Activated B cell treated with CpG ODN at 0.5 μM for 24 hours (primary cell): ENCODE measurements around the gene GNB3. TPM values are rescaled to one million over a fixed set of nuclear protein-coding genes. Genes with fewer than 3 reads are reported as not detected.

Source experiments
- ATAC-seq: fragments of 200-7000 bp; cut with Tn5 transposase; one replicate; pipeline ENCODE4 v1.10.0; 2021; ENCODE audit warnings: low read depth, mild to moderate bottlenecking, moderate library complexity
- CTCF ChIA-PET: fragments of 350-600 bp; sonication (Branson Sonifier 250); formaldehyde crosslinking; loops from one replicate; lab custom pipeline; 2021; ENCODE audit warnings: antibody characterized with exemption; lab: Charles Lee
- POLR2A ChIA-PET: fragments of 350-600 bp; sonication (Branson Sonifier 250); formaldehyde crosslinking; loops from one replicate; lab custom pipeline; 2021; ENCODE audit warnings: antibody characterized with exemption; lab: Charles Lee
- DNase-seq: peaks from one replicate; pipeline ENCODE4 v3.0.0; 2022
- H3K27ac Mint-ChIP-seq: one replicate; pipeline ENCODE4 v1.8.0; 2020; ENCODE audit warnings: mixed read lengths
- H3K27me3 Mint-ChIP-seq: one replicate; pipeline ENCODE4 v1.8.0; 2021; ENCODE audit warnings: mixed read lengths
- H3K36me3 Mint-ChIP-seq: one replicate; pipeline ENCODE4 v1.8.0; 2021; ENCODE audit warnings: low read depth, mixed read lengths
- H3K4me1 Mint-ChIP-seq: one replicate; pipeline ENCODE4 v1.8.0; 2021; ENCODE audit warnings: mixed read lengths
- H3K4me3 Mint-ChIP-seq: one replicate; pipeline ENCODE4 v1.8.0; 2020; ENCODE audit warnings: mild to moderate bottlenecking, mixed read lengths
- H3K9me3 Mint-ChIP-seq: one replicate; pipeline ENCODE4 v1.8.0; 2020; ENCODE audit warnings: mixed read lengths
- intact Hi-C: fragments of 100-400 bp; cut with micrococcal nuclease; formaldehyde crosslinking; loops from one replicate; pipeline ENCODE4 v1.15.1; 2024
- total RNA-seq: library from RNA; stranded (reverse); gene quantifications from 2 replicates; pipeline ENCODE4 v1.2.3, GENCODE V29; 2022
- TF ChIP-seq, protein P1 (sequence below): fragments of 200-600 bp; IDR thresholded peaks from one replicate; pipeline ENCODE4 v1.8.0; 2022; ENCODE audit warnings: antibody characterized with exemption, mild to moderate bottlenecking

Gene GNB3
- total RNA-seq, 1 donor from 2014 or later: 0.60 TPM

DNA sequence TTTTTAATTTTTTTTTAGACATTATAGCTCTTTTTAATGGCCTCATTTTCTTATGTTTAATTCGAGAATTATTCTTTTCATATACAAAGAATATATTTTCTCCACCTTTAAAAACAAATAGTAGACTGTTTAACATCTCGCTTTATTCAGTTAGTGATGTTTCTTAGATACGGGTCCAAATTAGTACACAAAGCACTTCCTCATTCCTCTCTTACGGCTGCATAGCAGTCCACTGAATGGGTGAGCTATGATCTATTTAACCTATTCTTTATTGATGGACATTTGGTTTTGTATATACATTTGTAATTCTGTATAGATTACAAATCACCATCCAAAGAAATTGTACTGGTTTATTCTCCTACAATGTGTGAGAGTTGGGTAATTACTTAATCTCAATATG, 27.4 kb upstream of the GNB3 start:
- intact Hi-C loops: no loop called here
- ATAC-seq (no peak), DNase-seq (no peak)
- TF ChIP-seq, protein P1, sequence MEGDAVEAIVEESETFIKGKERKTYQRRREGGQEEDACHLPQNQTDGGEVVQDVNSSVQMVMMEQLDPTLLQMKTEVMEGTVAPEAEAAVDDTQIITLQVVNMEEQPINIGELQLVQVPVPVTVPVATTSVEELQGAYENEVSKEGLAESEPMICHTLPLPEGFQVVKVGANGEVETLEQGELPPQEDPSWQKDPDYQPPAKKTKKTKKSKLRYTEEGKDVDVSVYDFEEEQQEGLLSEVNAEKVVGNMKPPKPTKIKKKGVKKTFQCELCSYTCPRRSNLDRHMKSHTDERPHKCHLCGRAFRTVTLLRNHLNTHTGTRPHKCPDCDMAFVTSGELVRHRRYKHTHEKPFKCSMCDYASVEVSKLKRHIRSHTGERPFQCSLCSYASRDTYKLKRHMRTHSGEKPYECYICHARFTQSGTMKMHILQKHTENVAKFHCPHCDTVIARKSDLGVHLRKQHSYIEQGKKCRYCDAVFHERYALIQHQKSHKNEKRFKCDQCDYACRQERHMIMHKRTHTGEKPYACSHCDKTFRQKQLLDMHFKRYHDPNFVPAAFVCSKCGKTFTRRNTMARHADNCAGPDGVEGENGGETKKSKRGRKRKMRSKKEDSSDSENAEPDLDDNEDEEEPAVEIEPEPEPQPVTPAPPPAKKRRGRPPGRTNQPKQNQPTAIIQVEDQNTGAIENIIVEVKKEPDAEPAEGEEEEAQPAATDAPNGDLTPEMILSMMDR: no peak
- Mint-ChIP-seq H3K4me3 (no peak overlapping the region), H3K9me3 (no peaks in the 10 kb centered on the region), H3K27me3 (no peaks in the 10 kb centered on the region), H3K27ac (no peak overlapping the region), H3K4me1 (peaks cover 12% of the 10 kb centered on the region), H3K36me3 (no peaks in the 10 kb centered on the region)
- POLR2A ChIA-PET: interaction anchor here (0.6 to 0.7 kb wide), 3 partner anchors 13 to 214 kb away, joined by 4 to 11 read pairs (median 5); no protein-coding TSS in a partner anchor
- CTCF ChIA-PET: no interaction called here

- POLR2A ChIA-PET: no interaction called here
- TF ChIP-seq, protein P1: no peak
- H3K4me1 Mint-ChIP-seq: peaks cover 19% of the 10 kb centered on the region
- no peak for ATAC-seq
- DNase-seq: no peak
- H3K27me3 Mint-ChIP-seq: peaks cover 12% of the 10 kb centered on the region
- intact Hi-C loops: no loop called here
- no peaks in the 10 kb centered on the region for H3K9me3 Mint-ChIP-seq
- no peak overlapping the region for H3K27ac Mint-ChIP-seq
- no peaks in the 10 kb centered on the region for H3K36me3 Mint-ChIP-seq
- no peak overlapping the region for H3K4me3 Mint-ChIP-seq
- CTCF ChIA-PET: no interaction called here
These were observed 24.1 kb upstream of the GNB3 start for GRCh38 chr12:6816598-6816997.

- DNase-seq (no peak), ATAC-seq (no peak)
- H3K4me1 Mint-ChIP-seq: peaks cover 24% of the 10 kb centered on the region
- ChIA-PET CTCF (no interaction called here), POLR2A (no interaction called here)
- H3K36me3 Mint-ChIP-seq: no peaks in the 10 kb centered on the region
- no peak overlapping the region for H3K27ac Mint-ChIP-seq
- TF ChIP-seq, protein P1: no peak
- peaks cover 15% of the 10 kb centered on the region for H3K27me3 Mint-ChIP-seq
- no peaks in the 10 kb centered on the region for H3K9me3 Mint-ChIP-seq
- intact Hi-C loops: no loop called here
- no peak overlapping the region for H3K4me3 Mint-ChIP-seq
These were observed 23.6 kb upstream of the GNB3 start for GRCh38 chr12:6817098-6817497.

GRCh38 chr12:6817662-6818157, 23.0 kb upstream of the GNB3 start:
- H3K27me3 Mint-ChIP-seq: peaks cover 20% of the 10 kb centered on the region
- no peaks in the 10 kb centered on the region for H3K36me3 Mint-ChIP-seq
- ATAC-seq (no peak), DNase-seq (no peak)
- POLR2A ChIA-PET: no interaction called here
- intact Hi-C loops: no loop called here
- CTCF ChIA-PET: no interaction called here
- peaks cover 21% of the 10 kb centered on the region for H3K4me1 Mint-ChIP-seq
- H3K9me3 Mint-ChIP-seq: no peaks in the 10 kb centered on the region
- H3K27ac Mint-ChIP-seq: no peak overlapping the region
- TF ChIP-seq, protein P1: no peak
- no peak overlapping the region for H3K4me3 Mint-ChIP-seq

DNA sequence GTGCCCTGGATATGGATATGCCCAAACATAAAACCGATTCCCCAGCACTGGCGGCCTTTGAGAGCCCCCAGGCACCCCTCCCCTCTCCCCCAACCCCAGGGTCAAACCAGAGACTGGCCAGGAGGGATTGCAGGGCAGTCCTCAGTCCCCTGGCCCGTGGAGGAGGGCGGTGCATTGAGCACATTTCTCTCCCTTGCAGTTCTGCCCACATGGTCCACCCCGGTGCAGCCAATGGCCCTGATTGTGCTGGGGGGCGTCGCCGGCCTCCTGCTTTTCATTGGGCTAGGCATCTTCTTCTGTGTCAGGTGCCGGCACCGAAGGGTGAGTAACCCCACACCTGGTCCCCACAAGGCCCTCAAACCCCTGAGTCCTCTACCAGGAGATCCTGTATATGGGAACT, 22.5 kb upstream of the GNB3 start:
- H3K27me3 Mint-ChIP-seq: peaks cover 25% of the 10 kb centered on the region

More for the DNA sequence above, 22.5 kb upstream of the GNB3 start:
- no peaks in the 10 kb centered on the region for H3K9me3 Mint-ChIP-seq
- TF ChIP-seq, protein P1: no peak
- ChIA-PET POLR2A (no interaction called here), CTCF (no interaction called here)
- intact Hi-C loops: no loop called here
- no peak overlapping the region for H3K27ac Mint-ChIP-seq
- DNase-seq (no peak), ATAC-seq (no peak)
- H3K4me3 Mint-ChIP-seq: no peak overlapping the region
- H3K4me1 Mint-ChIP-seq: peaks cover 18% of the 10 kb centered on the region
- no peaks in the 10 kb centered on the region for H3K36me3 Mint-ChIP-seq
